ENCODE data around the gene PCDHB12.
"Not testable (repeated sequence)": the region's sequence is repeated elsewhere in the genome, so short reads cannot be mapped to it uniquely, and the experiment has no call there.

PCDHB12 gene

DNA sequence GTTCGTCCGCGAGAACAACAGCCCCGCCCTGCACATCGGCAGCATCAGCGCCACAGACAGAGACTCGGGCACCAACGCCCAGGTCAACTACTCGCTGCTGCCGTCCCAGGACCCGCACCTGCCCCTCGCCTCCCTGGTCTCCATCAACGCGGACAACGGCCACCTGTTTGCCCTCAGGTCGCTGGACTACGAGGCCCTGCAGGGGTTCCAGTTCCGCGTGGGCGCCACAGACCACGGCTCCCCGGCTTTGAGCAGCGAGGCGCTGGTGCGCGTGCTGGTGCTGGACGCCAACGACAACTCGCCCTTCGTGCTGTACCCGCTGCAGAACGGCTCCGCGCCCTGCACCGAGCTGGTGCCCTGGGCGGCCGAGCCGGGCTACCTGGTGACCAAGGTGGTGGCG, 1.8 kb downstream of the PCDHB12 start:
- DNase-seq (ENCODE audit: low read depth), result not testable (repeated sequence)

DNA sequence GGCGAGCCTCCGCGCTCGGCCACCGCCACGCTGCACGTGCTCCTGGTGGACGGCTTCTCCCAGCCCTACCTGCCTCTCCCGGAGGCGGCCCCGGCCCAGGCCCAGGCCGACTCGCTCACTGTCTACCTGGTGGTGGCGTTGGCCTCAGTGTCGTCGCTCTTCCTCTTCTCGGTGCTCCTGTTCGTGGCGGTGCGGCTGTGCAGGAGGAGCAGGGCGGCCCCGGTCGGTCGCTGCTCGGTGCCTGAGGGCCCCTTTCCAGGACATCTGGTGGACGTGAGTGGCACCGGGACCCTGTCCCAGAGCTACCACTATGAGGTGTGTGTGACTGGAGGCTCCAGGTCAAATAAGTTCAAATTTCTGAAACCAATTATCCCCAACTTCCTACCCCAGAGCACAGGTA, 2.3 kb downstream of the PCDHB12 start:
- DNase-seq (ENCODE audit: low read depth), result not testable (repeated sequence)

DNA sequence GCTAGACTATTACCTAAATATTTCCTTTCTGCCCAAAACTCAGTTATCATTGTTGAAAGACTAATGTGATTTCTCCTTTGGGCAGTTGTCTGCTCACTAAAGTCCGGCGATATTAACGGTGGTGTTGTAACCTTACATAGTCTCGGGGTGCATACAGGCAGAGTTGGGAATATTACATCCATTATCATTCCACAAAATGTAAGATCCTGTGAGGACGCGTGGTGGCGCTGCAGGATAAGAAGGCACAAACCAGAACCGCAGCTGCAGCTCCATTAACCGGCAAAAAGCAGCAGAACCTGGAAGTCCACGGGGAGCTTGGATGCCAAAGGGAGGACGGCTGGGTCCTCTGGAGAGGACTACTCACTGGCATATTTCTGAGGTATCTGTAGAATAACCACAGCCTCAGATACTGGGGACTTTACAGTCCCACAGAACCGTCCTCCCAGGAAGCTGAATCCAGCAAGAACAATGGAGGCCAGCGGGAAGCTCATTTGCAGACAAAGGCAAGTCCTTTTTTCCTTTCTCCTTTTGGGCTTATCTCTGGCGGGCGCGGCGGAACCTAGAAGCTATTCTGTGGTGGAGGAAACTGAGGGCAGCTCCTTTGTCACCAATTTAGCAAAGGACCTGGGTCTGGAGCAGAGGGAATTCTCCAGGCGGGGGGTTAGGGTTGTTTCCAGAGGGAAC, 5.3 kb downstream of the PCDHB12 start, which contains the start of gene PCDHB13:
TSS of gene PCDHB13 (plus strand) at position 264 of the 684 bp plus-strand sequence. CDS start at position 469, 205 bp downstream.
- DNase-seq (ENCODE audit: low read depth), result not testable (repeated sequence)

DNA sequence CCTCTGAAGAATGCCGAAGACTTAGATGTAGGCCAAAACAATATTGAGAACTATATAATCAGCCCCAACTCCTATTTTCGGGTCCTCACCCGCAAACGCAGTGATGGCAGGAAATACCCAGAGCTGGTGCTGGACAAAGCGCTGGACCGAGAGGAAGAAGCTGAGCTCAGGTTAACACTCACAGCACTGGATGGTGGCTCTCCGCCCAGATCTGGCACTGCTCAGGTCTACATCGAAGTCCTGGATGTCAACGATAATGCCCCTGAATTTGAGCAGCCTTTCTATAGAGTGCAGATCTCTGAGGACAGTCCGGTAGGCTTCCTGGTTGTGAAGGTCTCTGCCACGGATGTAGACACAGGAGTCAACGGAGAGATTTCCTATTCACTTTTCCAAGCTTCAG, 6.1 kb downstream of the PCDHB12 start:
- not testable (repeated sequence) for DNase-seq (ENCODE audit: low read depth)

DNA sequence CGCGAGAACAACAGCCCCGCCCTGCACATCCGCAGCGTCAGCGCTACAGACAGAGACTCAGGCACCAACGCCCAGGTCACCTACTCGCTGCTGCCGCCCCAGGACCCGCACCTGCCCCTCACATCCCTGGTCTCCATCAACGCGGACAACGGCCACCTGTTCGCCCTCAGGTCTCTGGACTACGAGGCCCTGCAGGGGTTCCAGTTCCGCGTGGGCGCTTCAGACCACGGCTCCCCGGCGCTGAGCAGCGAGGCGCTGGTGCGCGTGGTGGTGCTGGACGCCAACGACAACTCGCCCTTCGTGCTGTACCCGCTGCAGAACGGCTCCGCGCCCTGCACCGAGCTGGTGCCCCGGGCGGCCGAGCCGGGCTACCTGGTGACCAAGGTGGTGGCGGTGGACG, 7.0 kb downstream of the PCDHB12 start:
- not testable (repeated sequence) for DNase-seq (ENCODE audit: low read depth)

DNA sequence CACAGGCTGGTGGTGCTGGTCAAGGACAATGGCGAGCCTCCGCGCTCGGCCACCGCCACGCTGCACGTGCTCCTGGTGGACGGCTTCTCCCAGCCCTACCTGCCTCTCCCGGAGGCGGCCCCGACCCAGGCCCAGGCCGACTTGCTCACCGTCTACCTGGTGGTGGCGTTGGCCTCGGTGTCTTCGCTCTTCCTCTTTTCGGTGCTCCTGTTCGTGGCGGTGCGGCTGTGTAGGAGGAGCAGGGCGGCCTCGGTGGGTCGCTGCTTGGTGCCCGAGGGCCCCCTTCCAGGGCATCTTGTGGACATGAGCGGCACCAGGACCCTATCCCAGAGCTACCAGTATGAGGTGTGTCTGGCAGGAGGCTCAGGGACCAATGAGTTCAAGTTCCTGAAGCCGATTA, 7.5 kb downstream of the PCDHB12 start:
- DNase-seq (ENCODE audit: low read depth), result not testable (repeated sequence)

DNA sequence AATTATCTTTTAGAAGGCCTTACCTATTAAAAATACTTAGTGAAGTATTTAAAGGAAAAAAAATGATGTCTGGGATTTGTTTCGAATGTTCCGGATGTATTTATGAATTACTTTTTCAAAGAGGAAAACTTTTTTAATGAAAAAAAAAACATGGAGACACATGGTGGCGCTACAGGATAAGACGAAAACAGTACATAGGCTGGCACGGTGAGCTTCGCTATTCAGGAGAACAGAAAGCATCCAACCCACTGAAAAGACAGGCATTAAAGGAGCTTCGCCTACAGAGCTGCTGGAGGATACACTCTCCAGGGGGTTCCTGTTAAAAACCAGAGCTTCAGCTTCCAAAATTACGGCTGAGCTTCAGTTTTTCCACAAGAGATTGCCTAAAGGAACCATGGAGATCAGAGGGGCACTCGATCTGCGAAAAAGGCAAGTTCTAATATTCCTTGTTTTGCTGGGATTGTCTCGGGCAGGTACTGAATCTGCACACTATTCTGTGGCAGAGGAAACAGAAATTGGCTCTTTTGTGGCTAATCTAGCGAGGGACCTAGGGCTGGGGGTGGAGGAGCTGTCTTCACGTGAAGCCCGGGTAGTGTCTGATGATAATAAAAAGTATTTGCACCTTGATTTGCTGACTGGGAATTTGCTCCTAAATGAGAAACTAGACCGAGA, 14.7 kb downstream of the PCDHB12 start, which contains the start of gene PCDHB14:
TSS of gene PCDHB14 (plus strand) at position 232 of the 672 bp plus-strand sequence. CDS start at position 395, 163 bp downstream.
- DNase-seq (ENCODE audit: low read depth), result peak; percentile 4

DNA sequence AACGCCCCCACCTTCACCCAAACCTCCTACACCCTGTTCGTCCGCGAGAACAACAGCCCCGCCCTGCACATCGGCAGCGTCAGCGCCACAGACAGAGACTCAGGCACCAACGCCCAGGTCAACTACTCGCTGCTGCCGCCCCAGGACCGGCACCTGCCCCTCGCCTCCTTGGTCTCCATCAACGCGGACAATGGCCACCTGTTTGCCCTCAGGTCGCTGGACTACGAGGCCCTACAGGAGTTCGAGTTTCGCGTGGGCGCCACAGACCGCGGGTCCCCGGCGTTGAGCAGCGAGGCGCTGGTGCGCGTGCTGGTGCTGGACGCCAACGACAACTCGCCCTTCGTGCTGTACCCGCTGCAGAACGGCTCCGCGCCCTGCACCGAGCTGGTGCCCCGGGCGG, 16.3 kb downstream of the PCDHB12 start:
- not testable (repeated sequence) for DNase-seq (ENCODE audit: low read depth)

DNA sequence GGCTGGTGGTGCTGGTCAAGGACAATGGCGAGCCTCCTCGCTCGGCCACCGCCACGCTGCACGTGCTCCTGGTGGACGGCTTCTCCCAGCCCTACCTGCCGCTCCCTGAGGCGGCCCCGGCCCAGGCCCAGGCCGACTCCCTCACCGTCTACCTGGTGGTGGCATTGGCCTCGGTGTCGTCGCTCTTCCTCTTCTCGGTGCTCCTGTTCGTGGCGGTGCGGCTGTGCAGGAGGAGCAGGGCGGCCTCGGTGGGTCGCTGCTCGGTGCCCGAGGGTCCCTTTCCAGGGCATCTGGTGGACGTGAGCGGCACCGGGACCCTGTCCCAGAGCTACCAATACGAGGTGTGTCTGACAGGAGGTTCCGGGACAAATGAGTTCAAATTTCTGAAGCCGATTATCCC, 16.9 kb downstream of the PCDHB12 start:
- not testable (repeated sequence) for DNase-seq (ENCODE audit: low read depth)

DNA sequence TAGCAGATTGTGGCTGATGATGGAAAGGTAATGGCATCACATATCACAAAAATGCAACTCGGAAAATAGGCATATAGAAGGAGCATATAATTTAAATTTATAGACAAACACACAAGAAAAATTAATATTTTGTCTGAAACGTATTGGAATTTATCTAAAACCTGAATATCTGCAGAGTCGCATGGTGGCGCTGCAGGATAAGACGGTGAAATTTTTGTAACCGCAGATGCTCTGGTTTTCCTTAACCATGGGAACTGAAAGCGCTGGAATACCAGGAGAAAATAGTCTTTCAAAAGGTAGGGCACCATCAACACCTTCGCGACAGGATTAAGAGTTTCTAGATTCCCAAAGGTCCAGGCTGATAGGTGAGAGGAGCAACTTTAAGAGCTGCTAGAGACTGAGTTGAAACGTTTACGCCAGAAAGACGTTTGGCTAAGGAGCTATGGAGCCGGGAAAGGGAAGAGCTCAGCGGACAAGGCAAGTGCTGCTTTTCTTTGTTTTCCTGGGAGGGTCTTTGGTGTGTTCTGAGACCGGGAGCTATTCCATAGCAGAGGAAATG, 25.7 kb downstream of the PCDHB12 start:
- no peak for DNase-seq (ENCODE audit: low read depth)

DNA sequence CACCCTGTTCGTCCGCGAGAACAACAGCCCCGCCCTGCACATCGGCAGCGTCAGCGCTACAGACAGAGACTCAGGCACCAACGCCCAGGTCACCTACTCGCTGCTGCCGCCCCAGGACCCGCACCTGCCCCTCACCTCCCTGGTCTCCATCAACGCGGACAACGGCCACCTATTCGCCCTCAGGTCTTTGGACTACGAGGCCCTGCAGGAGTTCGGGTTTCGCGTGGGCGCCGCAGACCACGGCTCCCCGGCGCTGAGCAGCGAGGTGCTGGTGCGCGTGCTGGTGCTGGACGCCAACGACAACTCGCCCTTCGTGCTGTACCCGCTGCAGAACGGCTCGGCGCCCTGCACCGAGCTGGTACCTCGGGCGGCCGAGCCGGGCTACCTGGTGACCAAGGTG, 27.4 kb downstream of the PCDHB12 start:
- DNase-seq (ENCODE audit: low read depth), result not testable (repeated sequence)

DNA sequence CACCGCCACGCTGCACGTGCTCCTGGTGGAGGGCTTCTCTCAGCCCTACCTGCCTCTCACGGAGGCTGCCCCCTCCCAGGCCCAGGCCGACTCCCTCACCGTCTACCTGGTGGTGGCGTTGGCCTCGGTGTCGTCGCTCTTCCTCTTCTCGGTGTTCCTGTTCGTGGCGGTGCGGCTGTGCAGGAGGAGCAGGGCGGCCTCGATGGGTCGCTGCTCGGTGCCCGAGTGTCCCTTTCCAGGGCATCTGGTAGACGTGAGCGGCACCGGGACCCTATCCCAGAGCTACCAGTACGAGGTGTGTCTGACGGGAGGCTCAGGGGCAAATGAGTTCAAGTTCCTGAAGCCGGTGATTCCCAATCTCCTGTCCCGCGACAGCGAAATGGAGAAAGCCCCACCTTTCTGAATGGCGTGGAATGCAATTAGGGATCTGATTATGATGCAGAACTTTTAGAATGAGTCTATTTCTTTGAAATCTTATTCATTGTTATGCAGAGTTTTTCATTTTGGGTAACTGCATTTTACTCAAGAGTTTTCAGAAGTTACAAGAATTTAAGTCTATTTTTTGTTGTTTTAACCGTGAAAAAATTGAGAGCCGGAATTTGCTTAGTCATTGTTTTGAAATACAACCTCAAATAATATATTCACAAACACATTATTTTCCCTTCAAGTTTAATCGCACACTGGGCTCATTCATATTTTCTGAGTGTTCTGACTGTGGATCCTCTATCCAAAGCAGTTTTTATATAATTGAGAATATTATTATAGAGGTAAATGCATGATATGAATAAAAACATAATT, 28.2 kb downstream of the PCDHB12 start:
- DNase-seq (ENCODE audit: low read depth), result no peak

DNA sequence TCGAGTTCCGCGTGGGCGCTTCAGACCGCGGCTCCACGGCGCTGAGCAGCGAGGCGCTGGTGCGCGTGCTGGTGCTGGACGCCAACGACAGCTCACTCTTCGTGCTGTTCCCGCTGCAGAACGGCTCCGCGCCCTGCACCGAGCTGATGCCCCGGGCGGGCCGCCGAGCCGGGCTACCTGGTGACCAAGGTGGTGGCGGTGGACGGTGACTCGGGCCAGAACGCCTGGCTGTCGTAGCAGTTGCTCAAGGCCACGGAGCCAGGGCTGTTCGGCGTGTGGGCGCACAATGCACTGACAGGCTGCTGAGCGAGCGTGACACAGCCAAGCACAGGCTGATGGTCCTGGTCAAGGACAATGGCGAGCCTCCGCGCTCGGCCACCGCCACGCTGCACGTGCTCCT, 33.0 kb downstream of the PCDHB12 start:
- no peak for DNase-seq (ENCODE audit: low read depth)

DNA sequence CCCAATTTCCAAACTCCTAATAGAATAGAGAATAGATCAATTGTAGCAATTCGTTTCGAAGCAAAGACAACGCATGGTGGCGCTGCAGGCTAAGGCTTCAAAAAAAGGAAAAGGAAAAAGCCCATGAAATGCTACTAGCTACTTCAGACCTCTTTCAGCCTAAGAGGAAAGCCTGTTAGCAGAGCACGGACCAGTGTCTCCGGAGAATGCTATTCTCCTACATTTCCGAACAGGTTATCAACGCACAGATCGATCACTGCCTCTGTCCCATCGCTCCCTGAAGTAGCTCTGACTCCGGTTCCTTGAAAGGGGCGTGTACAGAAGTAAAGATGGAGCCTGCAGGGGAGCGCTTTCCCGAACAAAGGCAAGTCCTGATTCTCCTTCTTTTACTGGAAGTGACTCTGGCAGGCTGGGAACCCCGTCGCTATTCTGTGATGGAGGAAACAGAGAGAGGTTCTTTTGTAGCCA, 36.8 kb downstream of the PCDHB12 start, which contains the start of gene PCDHB15:
TSS of gene PCDHB15 (plus strand) at position 146 of the 468 bp plus-strand sequence. CDS start at position 330, 184 bp downstream.
- DNase-seq (ENCODE audit: low read depth), result no peak

DNA sequence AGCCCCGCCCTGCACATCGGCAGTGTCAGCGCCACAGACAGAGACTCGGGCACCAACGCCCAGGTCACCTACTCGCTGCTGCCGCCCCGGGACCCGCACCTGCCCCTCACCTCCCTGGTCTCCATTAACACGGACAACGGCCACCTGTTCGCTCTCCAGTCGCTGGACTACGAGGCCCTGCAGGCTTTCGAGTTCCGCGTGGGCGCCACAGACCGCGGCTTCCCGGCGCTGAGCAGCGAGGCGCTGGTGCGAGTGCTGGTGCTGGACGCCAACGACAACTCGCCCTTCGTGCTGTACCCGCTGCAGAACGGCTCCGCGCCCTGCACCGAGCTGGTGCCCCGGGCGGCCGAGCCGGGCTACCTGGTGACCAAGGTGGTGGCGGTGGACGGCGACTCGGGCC, 38.5 kb downstream of the PCDHB12 start:
- DNase-seq (ENCODE audit: low read depth), result not testable (repeated sequence)

DNA sequence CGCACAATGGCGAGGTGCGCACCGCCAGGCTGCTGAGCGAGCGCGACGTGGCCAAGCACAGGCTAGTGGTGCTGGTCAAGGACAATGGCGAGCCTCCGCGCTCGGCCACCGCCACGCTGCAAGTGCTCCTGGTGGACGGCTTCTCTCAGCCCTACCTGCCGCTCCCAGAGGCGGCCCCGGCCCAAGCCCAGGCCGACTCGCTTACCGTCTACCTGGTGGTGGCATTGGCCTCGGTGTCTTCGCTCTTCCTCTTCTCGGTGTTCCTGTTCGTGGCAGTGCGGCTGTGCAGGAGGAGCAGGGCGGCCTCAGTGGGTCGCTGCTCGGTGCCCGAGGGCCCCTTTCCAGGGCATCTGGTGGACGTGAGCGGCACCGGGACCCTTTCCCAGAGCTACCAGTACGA, 38.9 kb downstream of the PCDHB12 start:
- not testable (repeated sequence) for DNase-seq (ENCODE audit: low read depth)

DNA sequence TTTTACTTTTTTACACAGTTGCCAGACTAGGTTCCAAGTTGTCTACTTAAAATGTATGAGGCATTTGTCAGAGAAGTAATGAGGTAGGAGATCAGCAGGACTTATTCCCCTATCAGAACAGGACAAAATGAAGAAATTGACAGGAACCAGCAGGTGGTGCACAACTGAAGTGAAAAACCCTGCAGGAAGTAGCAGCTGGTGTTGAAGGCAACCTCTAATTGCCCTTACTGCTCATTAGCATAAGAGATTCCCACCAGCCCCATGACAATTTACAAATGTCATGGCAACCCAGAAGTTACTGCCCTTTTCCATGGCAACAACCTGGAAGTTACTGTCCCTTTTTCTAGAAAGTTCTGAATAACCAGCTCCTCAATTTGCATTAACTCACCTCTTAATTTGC, 42.1 kb downstream of the PCDHB12 start:
- DNase-seq (ENCODE audit: low read depth), result no peak

DNA sequence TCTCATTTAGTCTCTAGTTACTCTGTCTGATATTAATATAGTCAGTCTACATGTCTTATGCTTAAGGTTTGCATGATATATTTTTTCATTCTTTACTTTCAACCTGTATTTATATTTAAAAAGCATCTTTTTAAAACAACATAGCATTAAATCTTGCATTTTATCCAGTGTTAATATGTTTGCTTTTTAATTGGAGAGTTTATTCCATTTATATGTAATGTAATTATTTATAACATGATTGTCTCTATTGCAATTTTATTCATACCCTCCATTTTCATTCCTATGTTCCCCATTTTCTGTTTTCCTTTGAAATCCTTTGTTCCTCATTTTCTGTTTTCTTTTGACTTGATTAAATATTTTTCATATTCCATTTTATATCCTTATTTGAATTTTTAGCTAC, 49.9 kb downstream of the PCDHB12 start:
- DNase-seq (ENCODE audit: low read depth), result no peak

DNA sequence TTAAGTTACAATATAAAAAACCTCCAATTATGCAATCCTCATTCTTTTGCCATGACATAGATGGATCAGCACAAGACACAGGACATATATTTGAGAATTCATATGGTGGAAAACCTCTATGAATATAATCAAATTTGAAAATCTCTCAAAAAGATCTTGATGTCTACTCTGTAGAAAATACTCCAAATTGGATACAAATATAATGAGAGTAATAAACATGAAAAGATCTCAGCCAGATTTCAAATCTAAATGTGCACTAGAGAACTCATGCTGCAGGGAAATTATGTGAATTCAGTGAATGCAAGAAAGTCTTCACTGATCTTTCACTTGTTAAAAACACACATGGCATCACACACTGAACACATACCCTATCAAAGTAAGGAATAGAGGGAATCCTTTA, 50.4 kb downstream of the PCDHB12 start:
- DNase-seq (ENCODE audit: low read depth), result no peak

DNA sequence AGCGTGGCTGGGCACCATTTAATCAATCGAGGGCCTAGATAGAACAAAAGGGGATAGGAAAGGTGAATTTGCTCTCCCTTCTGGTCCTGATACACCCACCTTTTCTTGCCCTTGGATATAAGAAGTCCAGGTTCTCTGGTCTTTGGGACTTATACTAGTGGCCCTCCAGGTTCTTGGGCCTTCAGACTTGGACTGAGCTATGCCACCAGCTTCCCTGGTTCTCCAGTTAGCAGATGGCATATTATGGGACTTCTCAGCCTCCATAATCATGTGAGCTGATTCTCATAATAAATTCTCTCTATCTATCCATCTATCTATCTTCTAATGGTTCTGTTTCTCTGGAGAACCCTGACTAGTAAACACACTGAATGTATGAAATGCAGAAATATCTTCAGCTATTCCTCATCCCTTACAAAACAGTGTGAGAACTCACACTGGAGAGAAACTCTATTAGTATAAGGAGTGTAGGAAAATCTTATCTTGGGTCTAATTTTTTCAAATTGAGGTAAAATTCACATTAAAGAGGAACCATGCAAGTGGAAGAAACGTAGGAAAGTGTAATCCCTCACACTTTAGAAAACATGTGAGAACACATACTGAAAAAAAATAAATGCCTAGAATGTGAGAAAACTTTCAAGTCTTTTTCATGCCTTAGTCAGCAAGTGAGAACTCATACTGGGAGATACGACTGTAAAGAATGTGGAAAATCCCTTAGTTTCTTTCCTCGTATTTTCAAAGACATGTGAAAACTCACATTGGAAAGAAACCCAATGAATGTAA, 52.1 kb downstream of the PCDHB12 start:
- no peak for DNase-seq (ENCODE audit: low read depth)

DNA sequence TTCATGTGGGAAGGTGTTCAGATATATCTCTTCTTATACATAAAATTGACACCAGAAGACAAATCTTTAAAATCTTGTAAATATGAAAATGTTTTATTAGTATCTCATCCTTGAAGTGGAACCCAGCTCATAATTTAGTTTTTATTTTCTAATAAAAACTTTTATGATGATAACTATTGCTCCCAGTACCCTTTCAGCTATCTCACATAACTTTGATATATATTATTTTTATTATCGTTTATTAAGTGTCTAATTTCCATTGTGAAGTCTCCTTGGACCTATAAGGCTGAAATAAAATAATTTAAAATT, 52.7 kb downstream of the PCDHB12 start:
- DNase-seq (ENCODE audit: low read depth), result no peak

Data from CMK (cell line).